ENCODE results near the gene HSD17B7.

Gene HSD17B7

DNA sequence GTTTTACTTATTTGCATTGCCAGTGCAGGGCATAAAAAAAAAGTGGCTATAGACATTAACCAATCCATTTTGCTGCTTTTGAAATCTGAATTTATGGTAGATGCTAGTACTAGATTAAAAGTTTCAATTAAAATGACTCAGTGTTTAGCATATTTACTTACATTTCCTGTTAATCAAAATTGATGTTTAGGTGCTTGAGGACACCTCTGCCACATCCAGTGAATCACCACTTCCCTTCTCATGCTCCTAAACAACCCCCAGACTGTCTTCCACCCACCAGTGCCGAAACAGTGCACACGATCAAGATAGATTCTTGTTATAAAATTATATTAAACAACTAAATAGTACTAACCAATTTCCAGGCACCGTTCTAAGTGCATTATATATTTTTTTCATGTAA lies 32.7 kb downstream of the HSD17B7 start:
- no peak for DNase-seq (ENCODE audit: low read depth, low spot score)
- Histone ChIP-seq H3K9ac (ENCODE audit: insufficient read length, low read depth) (no peak overlapping the region), H3K9me3 (ENCODE audit: insufficient read depth, low read length) (no peaks in the 10 kb centered on the region), H3K4me3 (ENCODE audit: insufficient read length, low read depth) (no peak overlapping the region), H3K27me3 (ENCODE audit: insufficient read depth, insufficient read length) (peaks cover 20% of the 10 kb centered on the region), H3K4me1 (ENCODE audit: insufficient read depth, insufficient read length) (no peaks in the 10 kb centered on the region), H3K36me3 (ENCODE audit: insufficient read depth, insufficient read length, low read length) (no peaks in the 10 kb centered on the region)
- TF ChIP-seq YY1 (IDR thresholded peaks at IDR 0.05; ENCODE audit: insufficient read depth, insufficient read length) (no peak), ZNF274 (IDR thresholded peaks at IDR 0.05; ENCODE audit: low read depth, low read length) (no peak), SUZ12 (IDR thresholded peaks at IDR 0.05; ENCODE audit: extremely low read depth, insufficient read depth, insufficient read length) (no peak)

DNA sequence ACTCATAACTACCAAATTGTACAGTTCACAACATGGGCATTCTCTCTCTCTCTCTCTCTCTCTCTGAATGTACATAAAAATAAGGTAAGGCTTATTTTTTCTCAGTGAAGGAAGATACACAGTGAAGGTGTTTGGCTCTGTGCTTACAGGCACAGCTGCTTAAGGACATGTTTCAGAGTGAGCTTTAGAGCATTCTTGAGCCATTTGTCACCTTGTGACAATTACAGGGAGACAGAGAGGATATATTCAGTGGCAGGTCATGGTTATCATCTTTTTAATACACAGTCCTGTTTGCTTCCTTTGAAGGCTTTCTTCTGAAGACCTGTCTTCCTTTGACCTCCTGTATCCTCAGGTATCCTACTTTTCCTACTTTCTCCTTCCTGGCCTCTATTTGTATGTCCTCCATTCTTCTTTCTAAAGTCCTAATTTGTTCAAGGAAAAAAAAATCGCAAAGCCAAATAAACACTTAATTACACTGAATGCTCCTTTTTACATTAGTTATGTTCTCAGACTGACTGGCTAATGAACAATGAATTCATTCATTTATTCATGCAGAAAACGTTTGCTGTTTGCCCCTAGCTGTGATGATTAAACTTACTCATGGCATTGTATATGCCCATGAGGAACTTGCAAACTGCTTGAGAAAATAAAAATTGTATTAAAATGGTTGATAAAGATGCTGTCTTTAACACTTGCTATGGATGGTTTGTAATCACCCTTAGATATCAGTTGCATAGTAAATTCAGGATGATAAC lies 33.4 kb downstream of the HSD17B7 start:
- no peak overlapping the region for H3K9ac ChIP-seq (ENCODE audit: insufficient read length, low read depth)
- no peak for DNase-seq (ENCODE audit: low read depth, low spot score)
- no peaks in the 10 kb centered on the region for H3K4me1 ChIP-seq (ENCODE audit: insufficient read depth, insufficient read length)
- no peak overlapping the region for H3K4me3 ChIP-seq (ENCODE audit: insufficient read length, low read depth)
- H3K9me3 ChIP-seq (ENCODE audit: insufficient read depth, low read length): no peaks in the 10 kb centered on the region
- no peak for TF ChIP-seq SUZ12 (IDR thresholded peaks at IDR 0.05; ENCODE audit: extremely low read depth, insufficient read depth, insufficient read length)
- TF ChIP-seq ZNF274 (IDR thresholded peaks at IDR 0.05; ENCODE audit: low read depth, low read length): no peak
- no peak for TF ChIP-seq YY1 (IDR thresholded peaks at IDR 0.05; ENCODE audit: insufficient read depth, insufficient read length)
- no peaks in the 10 kb centered on the region for H3K36me3 ChIP-seq (ENCODE audit: insufficient read depth, insufficient read length, low read length)
- peaks cover 20% of the 10 kb centered on the region for H3K27me3 ChIP-seq (ENCODE audit: insufficient read depth, insufficient read length)

DNA sequence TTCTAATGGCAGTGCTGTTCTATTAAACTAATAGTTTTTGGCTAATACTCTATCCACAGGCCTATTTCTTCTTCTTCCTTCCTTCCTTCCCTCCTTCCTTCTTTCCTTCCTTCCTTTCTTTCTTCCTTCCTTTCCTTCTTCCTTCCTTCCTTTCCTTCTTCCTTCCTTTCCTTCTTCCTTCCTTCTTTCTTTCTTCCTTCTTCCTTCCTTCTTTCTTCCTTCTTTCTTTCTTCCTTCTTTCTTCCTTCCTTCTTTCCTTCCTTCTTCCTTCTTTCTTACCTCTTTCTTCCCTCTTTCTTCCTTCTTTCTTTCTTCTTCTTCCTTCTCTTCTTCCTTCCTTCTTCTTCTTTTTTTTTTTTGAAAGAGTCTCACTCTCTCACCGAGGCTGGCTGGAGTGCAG lies 38.8 kb downstream of the HSD17B7 start:
- no peak for DNase-seq (ENCODE audit: low read depth, low spot score)
- Histone ChIP-seq H3K9ac (ENCODE audit: insufficient read length, low read depth) (no peak overlapping the region), H3K4me3 (ENCODE audit: insufficient read length, low read depth) (no peak overlapping the region), H3K9me3 (ENCODE audit: insufficient read depth, low read length) (no peaks in the 10 kb centered on the region), H3K4me1 (ENCODE audit: insufficient read depth, insufficient read length) (no peaks in the 10 kb centered on the region), H3K27me3 (ENCODE audit: insufficient read depth, insufficient read length) (no peaks in the 10 kb centered on the region), H3K36me3 (ENCODE audit: insufficient read depth, insufficient read length, low read length) (no peaks in the 10 kb centered on the region)
- TF ChIP-seq SUZ12 (IDR thresholded peaks at IDR 0.05; ENCODE audit: extremely low read depth, insufficient read depth, insufficient read length): no peak
- TF ChIP-seq YY1 (IDR thresholded peaks at IDR 0.05; ENCODE audit: insufficient read depth, insufficient read length): no peak
- TF ChIP-seq ZNF274 (IDR thresholded peaks at IDR 0.05; ENCODE audit: low read depth, low read length): no peak

DNA sequence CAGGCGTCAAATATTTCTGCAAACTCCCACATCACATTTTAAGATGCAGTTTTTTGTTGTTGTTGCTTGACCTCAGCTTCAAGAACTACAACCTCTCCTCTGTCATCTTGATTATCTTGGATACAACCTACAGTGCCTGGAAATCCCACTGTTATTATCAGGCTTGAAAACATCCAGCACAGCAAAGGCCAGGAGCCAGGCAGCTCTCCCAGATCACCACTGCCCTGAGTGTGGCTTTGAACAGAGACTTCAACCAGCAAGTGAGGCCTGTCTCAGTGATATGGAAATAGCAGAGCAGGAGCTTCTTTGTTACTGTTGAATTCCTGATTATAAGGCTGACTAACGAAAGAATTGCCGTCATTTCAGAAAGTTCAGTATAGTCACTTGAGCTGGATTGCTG lies 42.0 kb downstream of the HSD17B7 start:
- TF ChIP-seq SUZ12 (IDR thresholded peaks at IDR 0.05; ENCODE audit: extremely low read depth, insufficient read depth, insufficient read length) (no peak), YY1 (IDR thresholded peaks at IDR 0.05; ENCODE audit: insufficient read depth, insufficient read length) (no peak), ZNF274 (IDR thresholded peaks at IDR 0.05; ENCODE audit: low read depth, low read length) (no peak)

DNA sequence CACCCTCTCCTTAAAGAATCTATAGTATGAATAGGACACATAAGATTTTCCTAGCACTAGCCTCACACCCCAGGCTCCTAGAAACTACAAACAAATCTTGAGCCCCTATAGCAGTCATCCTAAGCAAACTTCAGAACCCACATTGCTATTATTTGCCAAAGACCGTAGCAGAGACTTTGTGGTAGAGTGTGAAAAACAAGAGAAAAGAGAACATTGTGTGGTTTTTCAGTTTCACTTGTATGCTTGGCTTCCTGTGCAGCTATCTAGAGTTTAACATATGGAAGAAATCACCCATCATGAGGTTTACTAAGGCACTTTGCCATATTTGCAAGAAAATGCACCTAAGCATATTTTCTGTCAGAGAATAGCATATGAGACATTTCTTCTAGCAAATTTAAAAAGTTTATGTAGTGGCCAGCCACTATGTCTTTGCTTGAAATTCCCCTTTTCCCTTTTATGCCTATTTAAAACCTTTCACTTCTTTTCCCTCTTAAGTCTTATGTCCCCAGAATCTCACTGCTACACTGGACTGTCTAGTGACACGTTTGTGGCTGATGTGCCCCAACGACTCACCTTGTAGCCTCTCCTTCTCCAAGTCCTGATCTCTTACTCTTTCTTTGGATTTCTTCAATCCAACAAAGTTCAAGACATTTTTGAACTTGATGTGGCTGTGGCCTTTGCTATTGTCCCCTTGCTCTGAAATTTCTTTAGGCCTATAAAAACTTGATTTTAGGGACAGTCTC lies 44.8 kb downstream of the HSD17B7 start:
- DNase-seq (ENCODE audit: low read depth, low spot score): no peak
- H3K36me3 ChIP-seq (ENCODE audit: insufficient read depth, insufficient read length, low read length): no peaks in the 10 kb centered on the region
- H3K4me1 ChIP-seq (ENCODE audit: insufficient read depth, insufficient read length): no peaks in the 10 kb centered on the region
- no peak overlapping the region for H3K9ac ChIP-seq (ENCODE audit: insufficient read length, low read depth)
- H3K4me3 ChIP-seq (ENCODE audit: insufficient read length, low read depth): no peak overlapping the region
- H3K27me3 ChIP-seq (ENCODE audit: insufficient read depth, insufficient read length): no peaks in the 10 kb centered on the region
- no peak for TF ChIP-seq YY1 (IDR thresholded peaks at IDR 0.05; ENCODE audit: insufficient read depth, insufficient read length)
- TF ChIP-seq ZNF274 (IDR thresholded peaks at IDR 0.05; ENCODE audit: low read depth, low read length): no peak
- TF ChIP-seq SUZ12 (IDR thresholded peaks at IDR 0.05; ENCODE audit: extremely low read depth, insufficient read depth, insufficient read length): no peak
- H3K9me3 ChIP-seq (ENCODE audit: insufficient read depth, low read length): peaks cover 18% of the 10 kb centered on the region

More for the DNA sequence above, 42.0 kb downstream of the HSD17B7 start:
- Histone ChIP-seq H3K36me3 (ENCODE audit: insufficient read depth, insufficient read length, low read length) (no peaks in the 10 kb centered on the region), H3K4me1 (ENCODE audit: insufficient read depth, insufficient read length) (no peaks in the 10 kb centered on the region), H3K9ac (ENCODE audit: insufficient read length, low read depth) (no peak overlapping the region), H3K4me3 (ENCODE audit: insufficient read length, low read depth) (no peak overlapping the region), H3K9me3 (ENCODE audit: insufficient read depth, low read length) (no peaks in the 10 kb centered on the region), H3K27me3 (ENCODE audit: insufficient read depth, insufficient read length) (no peaks in the 10 kb centered on the region)
- DNase-seq (ENCODE audit: low read depth, low spot score): no peak

DNA sequence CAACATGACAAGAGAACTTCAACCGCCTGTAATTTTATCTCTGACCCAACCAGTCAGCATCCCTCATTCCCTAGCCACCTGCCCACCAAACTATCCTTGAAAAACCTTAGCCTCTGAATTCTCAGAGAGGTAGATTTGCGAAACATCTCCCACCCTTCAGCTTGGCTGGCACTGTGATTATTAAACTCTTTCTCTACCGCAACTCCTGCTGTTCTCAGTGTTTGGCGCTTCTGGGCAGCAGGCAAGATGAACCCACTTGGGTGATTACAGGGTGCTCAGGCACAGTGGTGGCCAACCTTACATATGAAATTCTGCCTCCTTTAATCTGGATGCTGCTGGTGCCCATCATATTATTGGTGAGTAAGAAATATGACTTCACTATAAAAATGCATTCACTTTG lies 48.4 kb downstream of the HSD17B7 start:
- TF ChIP-seq SUZ12 (IDR thresholded peaks at IDR 0.05; ENCODE audit: extremely low read depth, insufficient read depth, insufficient read length) (no peak), YY1 (IDR thresholded peaks at IDR 0.05; ENCODE audit: insufficient read depth, insufficient read length) (no peak), ZNF274 (IDR thresholded peaks at IDR 0.05; ENCODE audit: low read depth, low read length) (no peak)
- peaks cover 18% of the 10 kb centered on the region for H3K9me3 ChIP-seq (ENCODE audit: insufficient read depth, low read length)
- H3K27me3 ChIP-seq (ENCODE audit: insufficient read depth, insufficient read length): no peaks in the 10 kb centered on the region
- H3K9ac ChIP-seq (ENCODE audit: insufficient read length, low read depth): no peak overlapping the region
- H3K36me3 ChIP-seq (ENCODE audit: insufficient read depth, insufficient read length, low read length): no peaks in the 10 kb centered on the region
- DNase-seq (ENCODE audit: low read depth, low spot score): no peak
- no peaks in the 10 kb centered on the region for H3K4me1 ChIP-seq (ENCODE audit: insufficient read depth, insufficient read length)
- no peak overlapping the region for H3K4me3 ChIP-seq (ENCODE audit: insufficient read length, low read depth)

DNA sequence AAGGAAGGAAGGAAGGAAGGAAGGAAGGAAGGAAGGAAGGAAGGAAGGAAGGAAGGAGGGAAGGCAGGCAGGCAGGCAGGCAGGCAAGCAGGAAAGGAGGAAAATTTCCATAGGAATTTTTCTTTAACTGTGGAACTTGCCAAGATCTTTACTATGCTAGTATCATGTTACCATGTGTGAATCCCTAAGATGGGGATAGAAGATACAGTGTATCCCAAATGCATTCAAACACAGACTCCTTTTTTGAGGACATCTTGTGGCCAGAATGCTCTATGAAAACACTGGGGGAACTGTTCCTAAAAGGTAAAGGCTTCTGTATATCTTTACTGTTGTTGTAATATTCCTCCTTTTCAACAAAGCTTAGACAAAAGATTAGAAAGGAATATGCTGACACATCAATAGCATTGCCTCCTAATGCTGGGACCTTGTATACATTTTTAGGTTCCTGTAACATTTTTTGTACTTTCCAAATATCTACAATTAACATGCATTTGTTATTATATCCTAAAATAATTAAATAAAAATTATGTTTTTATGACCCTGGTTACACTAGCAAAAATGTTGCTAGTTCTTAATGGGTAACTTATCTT lies 49.8 kb downstream of the HSD17B7 start:
- no peaks in the 10 kb centered on the region for H3K36me3 ChIP-seq (ENCODE audit: insufficient read depth, insufficient read length, low read length)
- no peak overlapping the region for H3K9ac ChIP-seq (ENCODE audit: insufficient read length, low read depth)
- no peak for DNase-seq (ENCODE audit: low read depth, low spot score)
- no peak overlapping the region for H3K4me3 ChIP-seq (ENCODE audit: insufficient read length, low read depth)
- H3K9me3 ChIP-seq (ENCODE audit: insufficient read depth, low read length): peaks cover 18% of the 10 kb centered on the region
- no peaks in the 10 kb centered on the region for H3K4me1 ChIP-seq (ENCODE audit: insufficient read depth, insufficient read length)
- H3K27me3 ChIP-seq (ENCODE audit: insufficient read depth, insufficient read length): no peaks in the 10 kb centered on the region
- TF ChIP-seq ZNF274 (IDR thresholded peaks at IDR 0.05; ENCODE audit: low read depth, low read length) (no peak), SUZ12 (IDR thresholded peaks at IDR 0.05; ENCODE audit: extremely low read depth, insufficient read depth, insufficient read length) (no peak), YY1 (IDR thresholded peaks at IDR 0.05; ENCODE audit: insufficient read depth, insufficient read length) (no peak)

Data from NT2/D1 (cell line).